ENCODE data around the gene RNF151. TPM values are rescaled to one million over a fixed set of nuclear protein-coding genes. Genes with fewer than 3 reads are reported as not detected.

The RNF151 gene
- total RNA-seq, 2 donors from 2014 or later: 0.44 TPM; not detected in 1

GRCh38 chr16:1924095-1924494 lies 42.6 kb upstream of the RNF151 start:
- Mint-ChIP-seq H3K36me3 (ENCODE audit: low read depth) (no peaks in the 10 kb centered on the region), H3K27ac (no peak overlapping the region), H3K27me3 (ENCODE audit: insufficient read depth) (peaks cover 72% of the 10 kb centered on the region), H3K4me1 (peaks cover 2% of the 10 kb centered on the region), H3K9me3 (no peaks in the 10 kb centered on the region), H3K4me3 (no peak overlapping the region)
- TF ChIP-seq, protein P1, sequence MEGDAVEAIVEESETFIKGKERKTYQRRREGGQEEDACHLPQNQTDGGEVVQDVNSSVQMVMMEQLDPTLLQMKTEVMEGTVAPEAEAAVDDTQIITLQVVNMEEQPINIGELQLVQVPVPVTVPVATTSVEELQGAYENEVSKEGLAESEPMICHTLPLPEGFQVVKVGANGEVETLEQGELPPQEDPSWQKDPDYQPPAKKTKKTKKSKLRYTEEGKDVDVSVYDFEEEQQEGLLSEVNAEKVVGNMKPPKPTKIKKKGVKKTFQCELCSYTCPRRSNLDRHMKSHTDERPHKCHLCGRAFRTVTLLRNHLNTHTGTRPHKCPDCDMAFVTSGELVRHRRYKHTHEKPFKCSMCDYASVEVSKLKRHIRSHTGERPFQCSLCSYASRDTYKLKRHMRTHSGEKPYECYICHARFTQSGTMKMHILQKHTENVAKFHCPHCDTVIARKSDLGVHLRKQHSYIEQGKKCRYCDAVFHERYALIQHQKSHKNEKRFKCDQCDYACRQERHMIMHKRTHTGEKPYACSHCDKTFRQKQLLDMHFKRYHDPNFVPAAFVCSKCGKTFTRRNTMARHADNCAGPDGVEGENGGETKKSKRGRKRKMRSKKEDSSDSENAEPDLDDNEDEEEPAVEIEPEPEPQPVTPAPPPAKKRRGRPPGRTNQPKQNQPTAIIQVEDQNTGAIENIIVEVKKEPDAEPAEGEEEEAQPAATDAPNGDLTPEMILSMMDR (conservative IDR thresholded peaks at IDR 0.05): no peak
- DNase-seq: no peak
- Histone ChIP-seq H3K36me3 (ENCODE audit: control insufficient read depth, insufficient read depth, low read length) (no peaks in the 10 kb centered on the region), H3K27ac (ENCODE audit: low read depth, low read length) (no peak overlapping the region), H3K9ac (ENCODE audit: extremely low read depth, low read length, poor library complexity, severe bottlenecking) (no peak overlapping the region), H3K9me3 (ENCODE audit: control insufficient read depth, low read length) (no peaks in the 10 kb centered on the region), H3K4me3 (ENCODE audit: low read length) (no peak overlapping the region), H3K27me3 (ENCODE audit: control insufficient read depth, insufficient read depth, low read length, poor library complexity, severe bottlenecking) (peaks cover 62% of the 10 kb centered on the region), H3K4me1 (ENCODE audit: control insufficient read depth, insufficient read depth, low read length) (no peaks in the 10 kb centered on the region)
- WGBS, 2 experiments (ENCODE audit: insufficient coverage in 1 of 2, insufficient read length in 1 of 2): 73 to 85% methylated on average over 4 to 5 of the region's 5 CpGs

DNA sequence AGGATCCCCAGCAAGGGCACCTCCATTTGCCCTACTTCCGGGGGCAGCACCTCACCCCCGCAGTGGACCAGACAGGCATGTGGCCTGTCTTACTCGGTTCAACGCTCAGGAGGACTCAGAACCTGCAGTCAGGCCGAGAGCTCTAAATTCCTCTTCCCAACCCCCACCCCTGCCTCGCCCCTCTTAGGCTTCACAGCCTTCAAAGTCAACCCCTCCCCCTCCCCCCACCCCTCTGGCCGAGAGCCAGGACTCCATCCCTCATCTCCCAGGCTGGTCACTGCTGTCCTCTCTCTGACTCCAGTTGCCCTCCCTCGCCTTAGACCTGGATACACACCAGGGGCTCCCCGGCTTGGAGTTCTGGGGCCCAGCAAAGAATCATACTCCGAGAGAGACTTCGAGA lies 40.4 kb upstream of the RNF151 start:
- Mint-ChIP-seq H3K27me3 (ENCODE audit: insufficient read depth) (peaks cover 65% of the 10 kb centered on the region), H3K36me3 (ENCODE audit: low read depth) (no peaks in the 10 kb centered on the region), H3K4me3 (no peak overlapping the region), H3K27ac (no peak overlapping the region), H3K4me1 (peaks cover 2% of the 10 kb centered on the region), H3K9me3 (no peaks in the 10 kb centered on the region)
- H3K4me1 ChIP-seq (ENCODE audit: control insufficient read depth, insufficient read depth, low read length): no peaks in the 10 kb centered on the region
- H3K27me3 ChIP-seq (ENCODE audit: control insufficient read depth, insufficient read depth, low read length, poor library complexity, severe bottlenecking): peaks cover 52% of the 10 kb centered on the region
- no peaks in the 10 kb centered on the region for H3K36me3 ChIP-seq (ENCODE audit: control insufficient read depth, insufficient read depth, low read length)
- no peak for DNase-seq
- TF ChIP-seq, protein P1 (conservative IDR thresholded peaks at IDR 0.05): no peak
- no peak overlapping the region for H3K4me3 ChIP-seq (ENCODE audit: low read length)
- no peak overlapping the region for H3K9ac ChIP-seq (ENCODE audit: extremely low read depth, low read length, poor library complexity, severe bottlenecking)
- H3K9me3 ChIP-seq (ENCODE audit: control insufficient read depth, low read length): no peaks in the 10 kb centered on the region
- 68 to 89% methylated on average over 5 to 10 of the region's 11 CpGs for WGBS, 2 experiments (ENCODE audit: insufficient coverage in 1 of 2, insufficient read length in 1 of 2)
- H3K27ac ChIP-seq (ENCODE audit: low read depth, low read length): no peak overlapping the region

GRCh38 chr16:1929105-1929504 lies 37.6 kb upstream of the RNF151 start:
- no peak overlapping the region for H3K27ac ChIP-seq (ENCODE audit: low read depth, low read length)
- H3K4me3 Mint-ChIP-seq: peak overlapping the region; percentile 56
- no peaks in the 10 kb centered on the region for H3K9me3 ChIP-seq (ENCODE audit: control insufficient read depth, low read length)
- H3K4me3 ChIP-seq (ENCODE audit: low read length): no peak overlapping the region
- H3K36me3 Mint-ChIP-seq (ENCODE audit: low read depth): no peaks in the 10 kb centered on the region
- H3K27me3 Mint-ChIP-seq (ENCODE audit: insufficient read depth): peaks cover 48% of the 10 kb centered on the region
- H3K4me1 ChIP-seq (ENCODE audit: control insufficient read depth, insufficient read depth, low read length): no peaks in the 10 kb centered on the region
- H3K9me3 Mint-ChIP-seq: no peaks in the 10 kb centered on the region
- peak; percentile 71 for DNase-seq
- no peaks in the 10 kb centered on the region for H3K36me3 ChIP-seq (ENCODE audit: control insufficient read depth, insufficient read depth, low read length)
- no peak overlapping the region for H3K9ac ChIP-seq (ENCODE audit: extremely low read depth, low read length, poor library complexity, severe bottlenecking)
- H3K27me3 ChIP-seq (ENCODE audit: control insufficient read depth, insufficient read depth, low read length, poor library complexity, severe bottlenecking): peaks cover 24% of the 10 kb centered on the region
- 43% methylated on average over 8 of the region's 11 CpGs; no CpG with 5 or more reads in 1 of the 2 experiments for WGBS, 2 experiments (ENCODE audit: insufficient coverage in 1 of 2, insufficient read length in 1 of 2)
- H3K4me1 Mint-ChIP-seq: peaks cover 2% of the 10 kb centered on the region
- TF ChIP-seq, protein P1 (conservative IDR thresholded peaks at IDR 0.05): no peak
- no peak overlapping the region for H3K27ac Mint-ChIP-seq

Measured in endodermal cell (in vitro differentiated cells).